Ovary (tissue), 9 donors: Measurements from ENCODE around the gene FBXO38. TPM values are rescaled to one million over a fixed set of nuclear protein-coding genes. Genes with fewer than 3 reads are reported as not detected.

Experiments
- DNase-seq, 5 donors: peaks; one replicate each; pipeline ENCODE4 v3.0.0-alpha.2; 2019 to 2020
- H3K27ac ChIP-seq, 2 donors: fragments of 200-600 bp; one replicate each; pipeline versions ENCODE4 v1.5.1 to v1.8.0; 2019 to 2022
- H3K27me3 ChIP-seq: fragments of 200-600 bp; one replicate; pipeline ENCODE4 v1.8.0; 2022
- H3K36me3 ChIP-seq: fragments of 200-600 bp; sonication (generic); one replicate; pipeline ENCODE4 v1.5.1; 2019
- H3K4me1 ChIP-seq: one replicate; pipeline ENCODE4 v1.8.1; 2013; ENCODE audit warnings: mild to moderate bottlenecking, moderate library complexity; ENCODE audit not compliant: insufficient read depth
- H3K4me3 ChIP-seq: fragments of 200-600 bp; sonication (generic); one replicate; pipeline ENCODE4 v1.5.1; 2017
- H3K9me3 ChIP-seq, 2 donors: fragments of 200-600 bp in 1 of 2; sonication (generic) in 1 of 2; one replicate each; pipeline versions ENCODE4 v1.5.1 to v1.8.1; 2013 to 2019; ENCODE audit warnings: mild to moderate bottlenecking in 1 of 2, moderate library complexity in 1 of 2
- EP300 ChIP-seq: sonication (generic); formaldehyde crosslinking; IDR thresholded peaks from one replicate; pipeline ENCODE4 v1.6.1; 2017; ENCODE audit warnings: antibody characterized with exemption
- POLR2A ChIP-seq: fragments of 450-650 bp; IDR thresholded peaks from one replicate; pipeline ENCODE4 v1.6.1; 2017; ENCODE audit warnings: antibody characterized with exemption, mild to moderate bottlenecking, moderate library complexity
- WGBS, 3 donors: extraction: QIAGEN DNeasy Blood & Tissue Kit in 1 of 3; methylation state at CpG; one replicate each; pipeline versions ENCODE4 v1.1.5 to v1.1.7; 2013 to 2017; 5-methylcytosine and 5-hydroxymethylcytosine counted together
- intact Hi-C, 4 donors: fragments of 100-400 bp; cut with DNase I; formaldehyde crosslinking; loops; one replicate each; pipeline versions ENCODE4 v1.11.0 to v1.15.1; 2022 to 2023
- polyA plus RNA-seq, 2 donors: library from polyadenylated mRNA; stranded (reverse); fragments of 200-250 nt in 1 of 2; fragments of 350-450 nt in 1 of 2; fragmentation: Illumina TruSeq in 1 of 2; extraction: RNeasy Lipid Tissue Mini Kit (QIAGEN cat#74804) in 1 of 2; gene quantifications; one replicate each; pipeline ENCODE4 v1.2.3, GENCODE V29; 2013 to 2014
- total RNA-seq, 7 donors: library from RNA; depleted of rRNA in 2 of 7; stranded (reverse); fragments of >200 nt in 2 of 7; fragmentation: NEBNext Ultra II Directional in 3 of 7; extraction: Animal tissue kit (Norgen Biotek cat#: 25700) in 3 of 7; gene quantifications; one replicate each; pipeline versions ENCODE4 v1.1.0 to v1.2.4, GENCODE V29; 2016 to 2023
- TF ChIP-seq, protein P1 (sequence below), 3 donors: fragments of 450-650 bp in 2 of 3; fragments of 200-600 bp in 1 of 3; IDR thresholded peaks; one replicate each; pipeline versions ENCODE4 v1.5.1 to v1.8.0; 2016 to 2022; ENCODE audit warnings: antibody characterized with exemption in 3 of 3, mild to moderate bottlenecking in 1 of 3
- donor health status: DM: no; HTN: no; CAD: no; lungs with moderate emphysema.
- donor health status: DM: no; HTN: no; CAD: no.
- donor health status: Bipolar disorder and iron deficiency.
- donor health status: DM: yes; HTN: yes; CAD: no.
- donor health status: DM: no; HTN: no; CAD: no.
- donor health status: DM: yes; HTN: yes; CAD: no.

The FBXO38 gene
- total and polyA plus RNA-seq, 9 donors = 16.7 to 47.0 (median 36.2) TPM

DNA sequence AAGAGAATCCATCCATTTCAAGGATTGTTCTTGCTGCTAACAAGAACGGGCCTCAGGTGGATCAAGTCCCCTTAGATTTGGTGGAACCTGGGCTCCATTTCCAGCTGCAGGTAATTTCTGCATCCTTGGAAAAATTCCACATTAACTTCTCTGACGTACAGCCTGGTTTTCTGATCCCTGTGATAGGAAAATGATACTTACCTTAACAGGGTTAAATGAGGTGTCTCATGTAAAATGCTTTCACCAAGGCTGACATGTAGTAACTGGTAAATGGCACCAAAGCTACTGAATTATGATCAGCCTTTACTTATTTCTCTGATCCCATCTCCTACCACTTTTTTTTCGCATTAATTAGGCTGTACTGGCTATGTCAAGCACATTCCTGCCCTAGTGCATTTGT is 93.7 kb downstream of the FBXO38 start:
- no peaks in the 10 kb centered on the region for H3K27me3 ChIP-seq
- DNase-seq = no peak
- WGBS, 3 donors = 61 to 77% (median 73%) methylated on average over 3 of the region's 3 CpGs
- no peaks in the 10 kb centered on the region for H3K36me3 ChIP-seq
- no peaks in the 10 kb centered on the region for H3K4me1 ChIP-seq
- no peak overlapping the region for H3K4me3 ChIP-seq
- no peaks in the 10 kb centered on the region for H3K9me3 ChIP-seq
- intact Hi-C loops = no loop called here
- no peak for TF ChIP-seq POLR2A
- TF ChIP-seq, protein P1, sequence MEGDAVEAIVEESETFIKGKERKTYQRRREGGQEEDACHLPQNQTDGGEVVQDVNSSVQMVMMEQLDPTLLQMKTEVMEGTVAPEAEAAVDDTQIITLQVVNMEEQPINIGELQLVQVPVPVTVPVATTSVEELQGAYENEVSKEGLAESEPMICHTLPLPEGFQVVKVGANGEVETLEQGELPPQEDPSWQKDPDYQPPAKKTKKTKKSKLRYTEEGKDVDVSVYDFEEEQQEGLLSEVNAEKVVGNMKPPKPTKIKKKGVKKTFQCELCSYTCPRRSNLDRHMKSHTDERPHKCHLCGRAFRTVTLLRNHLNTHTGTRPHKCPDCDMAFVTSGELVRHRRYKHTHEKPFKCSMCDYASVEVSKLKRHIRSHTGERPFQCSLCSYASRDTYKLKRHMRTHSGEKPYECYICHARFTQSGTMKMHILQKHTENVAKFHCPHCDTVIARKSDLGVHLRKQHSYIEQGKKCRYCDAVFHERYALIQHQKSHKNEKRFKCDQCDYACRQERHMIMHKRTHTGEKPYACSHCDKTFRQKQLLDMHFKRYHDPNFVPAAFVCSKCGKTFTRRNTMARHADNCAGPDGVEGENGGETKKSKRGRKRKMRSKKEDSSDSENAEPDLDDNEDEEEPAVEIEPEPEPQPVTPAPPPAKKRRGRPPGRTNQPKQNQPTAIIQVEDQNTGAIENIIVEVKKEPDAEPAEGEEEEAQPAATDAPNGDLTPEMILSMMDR (IDR thresholded peaks at IDR 0.05) = no peak
- no peak for TF ChIP-seq EP300
- H3K27ac ChIP-seq = no peak overlapping the region

DNA sequence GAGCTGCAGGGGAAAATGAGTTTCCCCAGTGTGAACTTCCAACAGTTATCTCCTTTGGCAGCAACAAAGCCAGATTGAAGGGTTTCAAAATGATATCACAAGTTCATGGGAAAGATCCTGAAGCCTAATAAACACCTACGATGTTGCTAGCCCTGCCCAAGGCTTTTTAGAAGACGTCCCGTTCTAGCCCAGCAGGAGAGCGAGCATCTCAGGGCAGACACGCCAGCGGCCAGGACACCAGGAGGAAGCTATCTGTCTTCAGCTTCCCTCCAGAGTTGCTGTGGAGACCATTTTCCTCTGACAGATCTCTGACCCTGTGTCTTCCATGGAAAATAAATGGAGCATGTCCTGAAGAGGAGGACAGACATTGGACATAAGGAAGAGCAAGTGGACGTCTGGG is 98.4 kb downstream of the FBXO38 start:
- Histone ChIP-seq H3K27me3 (no peaks in the 10 kb centered on the region), H3K36me3 (no peaks in the 10 kb centered on the region), H3K27ac (no peak overlapping the region), H3K4me3 (no peak overlapping the region), H3K4me1 (no peaks in the 10 kb centered on the region), H3K9me3 (no peaks in the 10 kb centered on the region)
- intact Hi-C loops = no loop called here
- no peak for DNase-seq
- 61 to 64% (median 62%) methylated on average over 7 of the region's 7 CpGs for WGBS, 3 donors
- TF ChIP-seq, protein P1 (IDR thresholded peaks at IDR 0.05) = no peak
- TF ChIP-seq POLR2A = no peak
- no peak for TF ChIP-seq EP300

DNA sequence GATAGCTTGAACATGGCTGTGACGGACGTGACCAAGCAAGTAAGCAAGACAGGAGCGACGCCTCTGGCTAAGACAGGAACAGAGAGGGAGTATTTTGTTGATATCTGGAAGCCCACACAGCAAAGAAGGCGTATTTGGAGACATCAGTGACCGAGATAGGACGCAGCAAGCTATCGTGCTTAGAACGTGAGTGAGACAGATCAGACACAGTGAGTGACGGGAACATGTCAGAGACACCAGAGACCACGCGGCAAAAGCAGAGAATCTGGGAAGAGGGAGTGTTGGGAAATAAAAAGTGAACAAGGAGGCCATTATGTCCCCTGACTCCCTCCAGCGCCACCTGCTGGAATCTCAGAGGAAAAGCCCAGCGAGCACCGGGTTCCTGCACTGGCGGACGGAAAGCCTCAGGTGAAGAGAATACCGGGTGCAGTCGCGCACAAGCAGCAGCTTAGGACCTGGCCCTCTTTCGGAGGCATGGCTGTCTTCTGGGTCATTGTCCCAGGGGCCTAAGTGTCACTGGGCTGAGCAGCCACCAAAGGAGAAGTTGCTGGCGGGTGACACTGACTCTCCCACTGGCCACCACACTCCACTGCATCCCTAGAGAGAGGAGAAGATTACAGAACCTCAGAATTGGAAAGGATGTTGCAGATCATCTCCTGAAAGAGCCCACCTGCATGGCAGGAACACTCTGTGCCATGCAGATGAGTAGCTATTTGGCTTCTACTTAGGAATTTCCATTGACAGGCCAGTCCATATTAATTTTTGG is 99.1 kb downstream of the FBXO38 start:
- no peaks in the 10 kb centered on the region for H3K27me3 ChIP-seq
- H3K27ac ChIP-seq = no peak overlapping the region
- TF ChIP-seq EP300 (no peak), POLR2A (no peak)
- TF ChIP-seq, protein P1 (IDR thresholded peaks at IDR 0.05) = no peak
- H3K9me3 ChIP-seq = no peaks in the 10 kb centered on the region
- intact Hi-C loops = no loop called here
- DNase-seq = peak in 4 of 5 donors; percentile 7 to 36 (median 22)
- no peaks in the 10 kb centered on the region for H3K4me1 ChIP-seq
- no peak overlapping the region for H3K4me3 ChIP-seq
- H3K36me3 ChIP-seq = no peaks in the 10 kb centered on the region
- WGBS, 3 donors = 43 to 46% (median 45%) methylated on average over 22 of the region's 22 CpGs

DNA sequence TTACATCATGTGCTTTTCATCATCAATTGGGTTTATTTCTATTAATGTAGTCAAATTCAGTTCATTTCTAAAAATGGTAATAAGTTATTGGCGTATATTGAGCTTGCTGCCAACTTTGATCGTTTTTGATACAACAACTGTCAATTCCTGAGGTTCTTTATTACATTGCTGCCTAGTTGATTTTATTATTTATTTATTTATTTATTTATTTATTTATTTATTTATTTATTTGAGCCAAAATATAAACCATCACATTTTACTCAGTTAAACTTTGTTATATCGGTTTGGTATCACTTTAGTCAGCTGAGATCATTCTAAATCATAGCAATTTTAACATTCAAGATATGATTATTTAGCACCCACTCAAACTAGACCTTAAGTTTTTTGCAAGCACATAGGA is 100.0 kb downstream of the FBXO38 start:
- TF ChIP-seq, protein P1 (IDR thresholded peaks at IDR 0.05) = no peak
- no peak for TF ChIP-seq EP300
- no peak for TF ChIP-seq POLR2A
- DNase-seq = no peak
- 92 to 95% (median 93%) methylated on average over 3 of the region's 3 CpGs for WGBS, 3 donors
- no peak overlapping the region for H3K27ac ChIP-seq
- H3K36me3 ChIP-seq = no peaks in the 10 kb centered on the region
- H3K4me1 ChIP-seq = no peaks in the 10 kb centered on the region
- intact Hi-C loops = no loop called here
- no peak overlapping the region for H3K4me3 ChIP-seq
- H3K27me3 ChIP-seq = no peaks in the 10 kb centered on the region
- no peaks in the 10 kb centered on the region for H3K9me3 ChIP-seq
